GM23248 (cell line): ENCODE results near the gene OR52W1.

Experiments used
- EZH2 ChIP-seq: fragments of 200-600 bp; sonication (generic); IDR thresholded peaks from 2 replicates; pipeline ENCODE4 v1.6.1; 2018; ENCODE audit warnings: antibody characterized with exemption, mild to moderate bottlenecking; ENCODE audit not compliant: insufficient read depth, poor library complexity, severe bottlenecking
- EZH2phosphoT487 ChIP-seq: fragments of 200-600 bp; sonication (generic); IDR thresholded peaks from 2 replicates; pipeline ENCODE4 v1.6.1; 2018; ENCODE audit warnings: antibody characterized with exemption, moderate library complexity, mild to moderate bottlenecking, low read depth; ENCODE audit not compliant: insufficient read depth

DNA sequence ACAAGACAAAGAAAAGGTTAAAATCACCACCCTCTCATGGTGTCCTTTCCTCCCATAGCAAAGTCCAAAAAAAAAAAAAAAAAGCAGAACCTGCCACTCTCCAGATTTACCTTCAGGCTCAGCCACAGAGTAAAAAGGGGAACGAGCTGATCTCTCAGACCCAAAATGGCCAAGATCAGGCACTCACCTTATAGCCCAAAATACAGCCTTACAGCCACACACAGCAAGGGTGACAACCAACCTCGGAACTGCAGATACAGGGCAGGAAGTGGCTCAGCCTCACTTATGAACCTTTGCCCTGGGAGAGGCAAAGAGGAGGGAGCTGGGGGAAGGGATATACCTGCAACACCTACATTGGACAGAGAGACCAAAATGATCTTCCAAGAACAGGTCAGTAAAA lies 30.9 kb downstream of the OR52W1 start:
- TF ChIP-seq EZH2 (no peak), EZH2phosphoT487 (no peak)
